ENCODE data around the gene GALR3. TPM values are rescaled to one million over a fixed set of nuclear protein-coding genes. Genes with fewer than 3 reads are reported as not detected.

GALR3 gene
- total and polyA plus RNA-seq, 7 experiments from 2014 or later: not detected

DNA sequence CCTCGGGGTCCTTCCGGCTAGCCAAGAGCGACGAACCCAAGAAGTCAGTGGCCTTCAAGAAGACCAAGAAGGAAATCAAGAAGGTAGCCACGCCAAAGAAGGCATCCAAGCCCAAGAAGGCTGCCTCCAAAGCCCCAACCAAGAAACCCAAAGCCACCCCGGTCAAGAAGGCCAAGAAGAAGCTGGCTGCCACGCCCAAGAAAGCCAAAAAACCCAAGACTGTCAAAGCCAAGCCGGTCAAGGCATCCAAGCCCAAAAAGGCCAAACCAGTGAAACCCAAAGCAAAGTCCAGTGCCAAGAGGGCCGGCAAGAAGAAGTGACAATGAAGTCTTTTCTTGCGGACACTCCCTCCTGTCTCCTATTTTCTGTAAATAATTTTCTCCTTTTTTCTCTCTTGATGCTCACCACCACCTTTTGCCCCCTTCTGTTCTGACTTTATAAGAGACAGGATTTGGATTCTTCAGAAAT lies 17.3 kb upstream of the GALR3 start:
- Mint-ChIP-seq H3K4me3 (peak overlapping the region; percentile 57 to 90 (median 79)), H3K36me3 (peaks cover 0 to 5% (median 0%) of the 10 kb centered on the region in 5 donors), H3K4me1 (peaks cover 15 to 56% (median 48%) of the 10 kb centered on the region in 7 donors), H3K9me3 (peaks cover 0 to 2% (median 0%) of the 10 kb centered on the region in 11 donors), H3K27ac (peak overlapping the region in 7 of 9 donors; percentile 47 to 78 (median 70)), H3K27me3 (peaks cover 4 to 45% (median 24%) of the 10 kb centered on the region in 5 donors)
- DNase-seq (no peak), ATAC-seq (no peak)
- no peak overlapping the region for H3K27ac ChIP-seq (ENCODE audit: low read depth, low read length)
- POLR2A ChIA-PET: no interaction called here
- CTCF ChIA-PET: interaction anchor here (0.6 kb wide), 1 partner anchor 29 kb away, joined by 3 read pairs; no protein-coding TSS in a partner anchor
- peaks cover 0 to 21% of the 10 kb centered on the region in 2 donors for H3K27me3 ChIP-seq (ENCODE audit: control insufficient read depth in 2 of 2, insufficient read depth in 2 of 2, low read length in 2 of 2)
- intact Hi-C loops (cut with micrococcal nuclease): loop anchor here (2.0 to 10.0 kb wide), 10 partner anchors 41 to 986 kb away; partner anchors contain the start of genes C22orf23 (in 1 of the 2), DNAL4 (in 1 of the 2), EIF3L (in 1 of the 2) and GGA1 (in 1 of the 2)
- H3K4me1 ChIP-seq (ENCODE audit: control insufficient read depth in 2 of 2, insufficient read depth in 2 of 2, low read length in 2 of 2): peaks cover 14 to 32% of the 10 kb centered on the region in 2 donors
- no peaks in the 10 kb centered on the region for H3K36me3 ChIP-seq (ENCODE audit: control insufficient read depth in 2 of 3, insufficient read depth in 3 of 3, low read length in 3 of 3)
- H3K9me3 ChIP-seq (ENCODE audit: control insufficient read depth in 2 of 3, low read length in 3 of 3): no peaks in the 10 kb centered on the region
- H3K4me3 ChIP-seq (ENCODE audit: low read length): peak overlapping the region; percentile 52

DNA sequence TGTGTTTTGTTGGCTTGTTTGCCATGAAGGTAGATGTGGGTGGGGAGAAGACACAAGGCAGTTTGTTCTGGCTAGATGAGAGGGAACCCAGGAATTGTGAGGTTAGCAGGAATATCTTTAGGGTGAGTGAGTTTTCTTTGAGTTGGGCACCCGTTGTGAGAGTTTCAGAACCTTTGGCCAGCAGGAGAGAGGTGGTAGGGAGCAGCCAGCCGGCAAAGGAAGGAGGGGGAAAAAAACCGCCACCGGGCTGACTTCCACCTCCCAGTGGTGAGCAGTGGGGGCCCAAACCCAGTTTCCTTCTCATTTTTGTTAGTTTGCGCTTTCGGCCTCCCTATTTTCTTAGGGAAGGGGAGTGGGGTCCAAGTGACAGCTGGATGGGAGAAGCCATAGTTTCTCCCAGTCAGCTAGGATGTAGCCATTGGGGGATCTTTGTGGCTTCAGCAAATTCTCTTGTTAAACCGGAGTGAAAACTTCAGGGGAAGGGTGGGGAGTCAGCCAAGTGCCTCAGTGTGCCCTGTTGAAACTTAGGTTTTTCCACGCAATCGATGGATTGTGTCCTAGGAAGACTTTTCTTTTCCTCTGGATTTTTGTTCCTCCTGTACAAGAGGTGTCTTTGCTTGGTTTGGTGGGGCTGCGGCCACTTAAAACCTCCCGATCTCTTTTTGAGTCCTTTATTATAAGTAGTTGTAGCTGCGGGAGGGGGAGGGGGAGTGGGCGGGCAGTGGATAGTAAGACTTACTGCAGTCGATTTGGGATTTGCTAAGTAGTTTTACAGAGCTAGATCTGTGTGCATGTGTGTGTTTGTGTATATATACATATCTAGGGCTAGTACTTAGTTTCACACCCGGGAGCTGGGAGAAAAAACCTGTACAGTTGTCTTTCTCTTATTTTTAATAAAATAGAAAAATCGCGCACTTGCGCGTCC lies 16.5 kb upstream of the GALR3 start:
- Histone ChIP-seq H3K4me1 (ENCODE audit: control insufficient read depth in 2 of 2, insufficient read depth in 2 of 2, low read length in 2 of 2) (peaks cover 14 to 32% of the 10 kb centered on the region in 2 donors), H3K4me3 (ENCODE audit: low read length) (no peak overlapping the region), H3K27me3 (ENCODE audit: control insufficient read depth in 2 of 2, insufficient read depth in 2 of 2, low read length in 2 of 2) (peaks cover 0 to 25% of the 10 kb centered on the region in 2 donors), H3K36me3 (ENCODE audit: control insufficient read depth in 2 of 3, insufficient read depth in 3 of 3, low read length in 3 of 3) (no peaks in the 10 kb centered on the region), H3K9me3 (ENCODE audit: control insufficient read depth in 2 of 3, low read length in 3 of 3) (no peaks in the 10 kb centered on the region), H3K27ac (ENCODE audit: low read depth, low read length) (no peak overlapping the region)
- Mint-ChIP-seq H3K27ac (peak overlapping the region in 6 of 9 donors; percentile 19 to 78 (median 47)), H3K36me3 (peaks cover 0 to 5% (median 0%) of the 10 kb centered on the region in 5 donors), H3K27me3 (peaks cover 4 to 41% (median 24%) of the 10 kb centered on the region in 5 donors), H3K9me3 (peaks cover 0 to 2% (median 0%) of the 10 kb centered on the region in 11 donors), H3K4me1 (peaks cover 15 to 56% (median 48%) of the 10 kb centered on the region in 7 donors), H3K4me3 (peak overlapping the region; percentile 67 to 90 (median 80))
- ATAC-seq: no peak
- CTCF ChIA-PET: interaction anchor here (0.5 kb wide), 1 partner anchor 108 kb away, joined by 3 read pairs; no protein-coding TSS in a partner anchor
- intact Hi-C loops (cut with micrococcal nuclease): loop anchor here (1.0 to 10.0 kb wide), 14 partner anchors 11 to 986 kb away; partner anchors contain the start of genes C22orf23 (in 2 of the 2), POLR2F (in 2 of the 2), ANKRD54 (in 1 of the 2) and DNAL4 (in 1 of the 2)
- DNase-seq: no peak
- POLR2A ChIA-PET: interaction anchor here (1.3 to 1.5 kb wide), 2 partner anchors 41 to 90 kb away, joined by 3 to 4 read pairs; no protein-coding TSS in a partner anchor

DNA sequence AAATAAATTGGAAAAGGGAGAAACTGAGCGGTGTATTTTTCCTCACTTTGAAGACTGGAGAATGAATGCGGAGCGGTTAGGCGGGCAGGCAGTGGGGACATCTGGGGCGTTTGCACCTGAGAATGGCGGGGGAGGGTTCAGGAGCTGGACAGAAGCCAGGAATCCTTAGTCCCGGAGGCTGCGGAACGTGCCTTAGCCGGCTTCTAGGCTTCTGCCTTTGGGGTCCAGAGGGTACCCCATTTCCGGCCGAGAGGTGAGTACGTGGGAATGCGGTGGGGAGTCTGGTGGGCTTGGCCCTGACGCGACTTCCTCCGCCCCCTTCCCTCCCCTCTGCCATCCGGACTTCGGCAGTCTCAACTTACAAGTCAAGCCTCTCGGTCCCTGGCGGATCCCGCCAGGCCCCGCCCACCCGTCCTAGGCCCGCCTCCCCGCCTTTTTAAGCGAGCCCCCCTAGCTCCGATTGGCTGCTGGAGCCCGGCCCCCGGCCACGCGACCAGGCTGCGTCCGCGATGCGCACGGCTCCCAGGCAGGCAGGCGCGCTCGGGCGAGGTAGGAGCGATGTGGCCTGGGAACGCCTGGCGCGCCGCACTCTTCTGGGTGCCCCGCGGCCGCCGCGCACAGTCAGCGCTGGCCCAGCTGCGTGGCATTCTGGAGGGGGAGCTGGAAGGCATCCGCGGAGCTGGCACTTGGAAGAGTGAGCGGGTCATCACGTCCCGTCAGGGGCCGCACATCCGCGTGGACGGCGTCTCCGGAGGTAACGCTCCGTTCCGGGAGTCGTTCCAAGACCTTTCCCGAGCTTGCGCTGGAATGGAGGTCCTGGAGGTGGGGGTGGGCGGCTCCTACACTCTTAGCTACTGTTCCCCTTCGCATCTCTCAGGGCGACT lies 15.5 kb upstream of the GALR3 start, which contains the start of gene GCAT:
Gene GCAT, plus strand, starts transcription at position 525 of the 884 bp plus-strand sequence. Its CDS starts 34 bp downstream, at position 559.
- peak within 1 kb of the TSS; percentile 67 to 90 (median 80) for H3K4me3 Mint-ChIP-seq
- peaks cover 0 to 5% (median 0%) of the 10 kb centered on the region in 5 donors for H3K36me3 Mint-ChIP-seq
- Histone ChIP-seq H3K9me3 (ENCODE audit: control insufficient read depth in 2 of 3, low read length in 3 of 3) (no peaks in the 10 kb centered on the region), H3K4me3 (ENCODE audit: low read length) (peak within 1 kb of the TSS; percentile 58), H3K4me1 (ENCODE audit: control insufficient read depth in 2 of 2, insufficient read depth in 2 of 2, low read length in 2 of 2) (peaks cover 14 to 30% of the 10 kb centered on the region in 2 donors), H3K27ac (ENCODE audit: low read depth, low read length) (peak within 1 kb of the TSS; percentile 44), H3K27me3 (ENCODE audit: control insufficient read depth in 2 of 2, insufficient read depth in 2 of 2, low read length in 2 of 2) (peaks cover 0 to 25% of the 10 kb centered on the region in 2 donors), H3K36me3 (ENCODE audit: control insufficient read depth in 2 of 3, insufficient read depth in 3 of 3, low read length in 3 of 3) (no peaks in the 10 kb centered on the region)
- intact Hi-C loops (cut with micrococcal nuclease): loop anchor here (1.0 to 10.0 kb wide), 15 partner anchors 10 to 985 kb away; partner anchors contain the start of genes C22orf23 (in 2 of the 2), GGA1 (in 2 of the 2), POLR2F (in 2 of the 2) and ANKRD54 (in 1 of the 2)
- H3K4me1 Mint-ChIP-seq: peaks cover 15 to 51% (median 43%) of the 10 kb centered on the region in 7 donors
- POLR2A ChIA-PET: interaction anchor here (1.3 to 1.5 kb wide), 3 partner anchors 33 to 89 kb away, joined by 3 to 4 read pairs (median 3); no protein-coding TSS in a partner anchor
- ATAC-seq: peak; percentile 94
- H3K9me3 Mint-ChIP-seq: peaks cover 0 to 2% (median 0%) of the 10 kb centered on the region in 11 donors
- H3K27me3 Mint-ChIP-seq: peaks cover 4 to 38% (median 23%) of the 10 kb centered on the region in 5 donors
- CTCF ChIA-PET: interaction anchor here (0.5 to 1.2 kb wide), 7 partner anchors 9 to 1242 kb away, joined by 3 to 5 read pairs (median 3); no protein-coding TSS in a partner anchor
- peak within 1 kb of the TSS in 6 of 9 donors; percentile 8 to 65 (median 44) for H3K27ac Mint-ChIP-seq
- DNase-seq: peak; percentile 61 to 92 (median 71)

GRCh38 chr22:37808294-37808657 lies 14.9 kb upstream of the GALR3 start:
- H3K27ac ChIP-seq (ENCODE audit: low read depth, low read length): peak overlapping the region; percentile 44
- H3K4me1 ChIP-seq (ENCODE audit: control insufficient read depth in 2 of 2, insufficient read depth in 2 of 2, low read length in 2 of 2): peaks cover 14 to 24% of the 10 kb centered on the region in 2 donors
- Mint-ChIP-seq H3K27ac (peak overlapping the region in 3 of 9 donors; percentile 8 to 41 (median 39)), H3K9me3 (peaks cover 0 to 2% (median 0%) of the 10 kb centered on the region in 11 donors), H3K4me3 (peak overlapping the region; percentile 67 to 90 (median 80)), H3K4me1 (peaks cover 15 to 44% (median 37%) of the 10 kb centered on the region in 7 donors), H3K36me3 (peaks cover 0 to 5% (median 0%) of the 10 kb centered on the region in 5 donors), H3K27me3 (peaks cover 4 to 32% (median 17%) of the 10 kb centered on the region in 5 donors)
- ATAC-seq (no peak), DNase-seq (no peak)
- ChIA-PET CTCF (interaction anchor here (0.6 to 2.1 kb wide), 5 partner anchors 10 to 1241 kb away, joined by 3 to 6 read pairs (median 4); no protein-coding TSS in a partner anchor), POLR2A (interaction anchor here (0.6 to 1.3 kb wide), 2 partner anchors 19 to 33 kb away, joined by 3 read pairs; no protein-coding TSS in a partner anchor)
- H3K4me3 ChIP-seq (ENCODE audit: low read length): peak overlapping the region; percentile 58
- H3K36me3 ChIP-seq (ENCODE audit: control insufficient read depth in 2 of 3, insufficient read depth in 3 of 3, low read length in 3 of 3): no peaks in the 10 kb centered on the region
- no peaks in the 10 kb centered on the region for H3K9me3 ChIP-seq (ENCODE audit: control insufficient read depth in 2 of 3, low read length in 3 of 3)
- H3K27me3 ChIP-seq (ENCODE audit: control insufficient read depth in 2 of 2, insufficient read depth in 2 of 2, low read length in 2 of 2): peaks cover 0 to 20% of the 10 kb centered on the region in 2 donors
- intact Hi-C loops (cut with micrococcal nuclease): loop anchor here (1.0 to 10.0 kb wide), 9 partner anchors 39 to 984 kb away; partner anchors contain the start of genes C22orf23 (in 1 of the 2), DNAL4 (in 1 of the 2), EIF3L (in 1 of the 2) and GGA1 (in 1 of the 2)

GRCh38 chr22:37809672-37810333 lies 13.4 kb upstream of the GALR3 start:
- Mint-ChIP-seq H3K36me3 (peaks cover 0 to 5% (median 0%) of the 10 kb centered on the region in 5 donors), H3K9me3 (peaks cover 0 to 2% (median 0%) of the 10 kb centered on the region in 11 donors), H3K27me3 (peaks cover 4 to 25% (median 16%) of the 10 kb centered on the region in 5 donors), H3K4me1 (peaks cover 15 to 37% (median 28%) of the 10 kb centered on the region in 7 donors), H3K27ac (peak overlapping the region in 1 of 9 donors; percentile 78), H3K4me3 (peak overlapping the region in 2 of 10 donors; percentile 59 to 66)
- H3K4me3 ChIP-seq (ENCODE audit: low read length): no peak overlapping the region
- intact Hi-C loops (cut with micrococcal nuclease): loop anchor here (5.0 to 10.0 kb wide), 8 partner anchors 37 to 982 kb away; partner anchors contain the start of genes C22orf23 (in 1 of the 2), DNAL4 (in 1 of the 2), EIF3L (in 1 of the 2) and LGALS1 (in 1 of the 2)
- no peak for DNase-seq
- H3K27ac ChIP-seq (ENCODE audit: low read depth, low read length): no peak overlapping the region
- ChIA-PET POLR2A (interaction anchor here (0.6 to 0.7 kb wide), 2 partner anchors 21 to 57 kb away, joined by 3 read pairs; no protein-coding TSS in a partner anchor), CTCF (interaction anchor here (2.1 kb wide), 1 partner anchor 53 kb away, joined by 6 read pairs; no protein-coding TSS in a partner anchor)
- peaks cover 14 to 17% of the 10 kb centered on the region in 2 donors for H3K4me1 ChIP-seq (ENCODE audit: control insufficient read depth in 2 of 2, insufficient read depth in 2 of 2, low read length in 2 of 2)
- peaks cover 0 to 17% of the 10 kb centered on the region in 2 donors for H3K27me3 ChIP-seq (ENCODE audit: control insufficient read depth in 2 of 2, insufficient read depth in 2 of 2, low read length in 2 of 2)
- no peaks in the 10 kb centered on the region for H3K9me3 ChIP-seq (ENCODE audit: control insufficient read depth in 2 of 3, low read length in 3 of 3)
- no peaks in the 10 kb centered on the region for H3K36me3 ChIP-seq (ENCODE audit: control insufficient read depth in 2 of 3, insufficient read depth in 3 of 3, low read length in 3 of 3)
- no peak for ATAC-seq
